Right lobe of liver (tissue), 4 donors: ENCODE results near the gene NEURL3.

Source experiments
- POLR2A ChIP-seq: fragments of 450-650 bp; IDR thresholded peaks from one replicate; pipeline ENCODE4 v1.6.1; 2017; ENCODE audit warnings: antibody characterized with exemption, mild to moderate bottlenecking
- TF ChIP-seq, protein P1 (sequence below), 4 donors: fragments of 200-600 bp in 3 of 4; fragments of 450-650 bp in 1 of 4; IDR thresholded peaks; one replicate each; pipeline versions ENCODE4 v1.5.1 to v1.8.0; 2016 to 2022; ENCODE audit warnings: antibody characterized with exemption in 4 of 4, mild to moderate bottlenecking in 2 of 4
- donor health status: DM: no; HTN: no; CAD: no.
- donor health status: DM: no; HTN: no; CAD: no.
- donor health status: DM: no; HTN: yes; CAD: no.

DNA sequence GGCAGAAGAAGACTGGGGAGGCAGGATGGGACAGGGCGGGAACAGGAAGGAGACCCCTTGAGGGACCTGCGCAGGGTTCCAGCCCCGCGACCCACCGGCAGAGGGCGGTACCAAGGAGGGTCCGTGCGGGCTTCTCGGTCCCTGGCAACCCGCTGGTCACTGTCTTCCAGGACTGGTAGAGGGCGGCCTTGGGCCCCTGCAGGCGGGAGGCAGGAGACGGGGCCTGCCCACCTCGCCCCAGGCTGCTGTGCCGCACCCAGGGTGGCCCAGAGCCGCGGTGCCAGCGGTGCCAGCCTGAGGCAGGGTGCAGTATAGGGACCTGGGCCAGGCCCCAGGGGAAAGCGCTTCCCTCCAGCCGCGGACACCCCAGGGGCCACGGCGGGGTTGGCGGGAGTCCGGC, 34.5 kb downstream of the NEURL3 start:
- TF ChIP-seq POLR2A: no peak
- TF ChIP-seq, protein P1, sequence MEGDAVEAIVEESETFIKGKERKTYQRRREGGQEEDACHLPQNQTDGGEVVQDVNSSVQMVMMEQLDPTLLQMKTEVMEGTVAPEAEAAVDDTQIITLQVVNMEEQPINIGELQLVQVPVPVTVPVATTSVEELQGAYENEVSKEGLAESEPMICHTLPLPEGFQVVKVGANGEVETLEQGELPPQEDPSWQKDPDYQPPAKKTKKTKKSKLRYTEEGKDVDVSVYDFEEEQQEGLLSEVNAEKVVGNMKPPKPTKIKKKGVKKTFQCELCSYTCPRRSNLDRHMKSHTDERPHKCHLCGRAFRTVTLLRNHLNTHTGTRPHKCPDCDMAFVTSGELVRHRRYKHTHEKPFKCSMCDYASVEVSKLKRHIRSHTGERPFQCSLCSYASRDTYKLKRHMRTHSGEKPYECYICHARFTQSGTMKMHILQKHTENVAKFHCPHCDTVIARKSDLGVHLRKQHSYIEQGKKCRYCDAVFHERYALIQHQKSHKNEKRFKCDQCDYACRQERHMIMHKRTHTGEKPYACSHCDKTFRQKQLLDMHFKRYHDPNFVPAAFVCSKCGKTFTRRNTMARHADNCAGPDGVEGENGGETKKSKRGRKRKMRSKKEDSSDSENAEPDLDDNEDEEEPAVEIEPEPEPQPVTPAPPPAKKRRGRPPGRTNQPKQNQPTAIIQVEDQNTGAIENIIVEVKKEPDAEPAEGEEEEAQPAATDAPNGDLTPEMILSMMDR (IDR thresholded peaks at IDR 0.05): peak; percentile 62 to 82 (median 75)
